Limb (tissue), 2 donors: Measurements from ENCODE around the gene RANGAP1.
A peak's percentile ranks its signal among the peaks of the same experiment; 100 is the strongest.
"Not testable (repeated sequence)": the region's sequence is repeated elsewhere in the genome, so short reads cannot be mapped to it uniquely, and the experiment has no call there.

Experiments used
- DNase-seq, 2 donors: peaks; one replicate each; pipeline ENCODE4 v3.0.0-alpha.2; 2016; ENCODE audit errors: extremely low spot score in 2 of 2

RANGAP1 gene

DNA sequence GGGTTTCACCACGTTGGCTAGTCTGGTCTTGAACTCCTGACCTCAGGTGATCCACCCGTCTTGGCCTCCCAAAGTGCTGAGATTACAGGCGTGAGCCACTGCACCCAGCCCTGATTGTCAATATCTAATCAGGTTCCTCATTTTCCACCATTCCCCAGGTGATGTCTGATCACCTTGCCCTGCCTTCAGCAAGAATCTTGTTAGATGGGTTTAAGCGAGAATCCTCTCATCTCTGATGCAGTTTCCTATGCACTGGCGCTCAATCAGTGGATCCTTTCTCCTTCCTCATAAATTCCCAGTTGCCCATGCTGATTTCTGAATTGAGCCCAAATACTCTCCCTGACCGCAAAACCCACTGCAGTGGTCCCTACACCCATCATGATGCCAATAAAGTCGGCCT, 14.7 kb upstream of the RANGAP1 start:
- DNase-seq: no peak

DNA sequence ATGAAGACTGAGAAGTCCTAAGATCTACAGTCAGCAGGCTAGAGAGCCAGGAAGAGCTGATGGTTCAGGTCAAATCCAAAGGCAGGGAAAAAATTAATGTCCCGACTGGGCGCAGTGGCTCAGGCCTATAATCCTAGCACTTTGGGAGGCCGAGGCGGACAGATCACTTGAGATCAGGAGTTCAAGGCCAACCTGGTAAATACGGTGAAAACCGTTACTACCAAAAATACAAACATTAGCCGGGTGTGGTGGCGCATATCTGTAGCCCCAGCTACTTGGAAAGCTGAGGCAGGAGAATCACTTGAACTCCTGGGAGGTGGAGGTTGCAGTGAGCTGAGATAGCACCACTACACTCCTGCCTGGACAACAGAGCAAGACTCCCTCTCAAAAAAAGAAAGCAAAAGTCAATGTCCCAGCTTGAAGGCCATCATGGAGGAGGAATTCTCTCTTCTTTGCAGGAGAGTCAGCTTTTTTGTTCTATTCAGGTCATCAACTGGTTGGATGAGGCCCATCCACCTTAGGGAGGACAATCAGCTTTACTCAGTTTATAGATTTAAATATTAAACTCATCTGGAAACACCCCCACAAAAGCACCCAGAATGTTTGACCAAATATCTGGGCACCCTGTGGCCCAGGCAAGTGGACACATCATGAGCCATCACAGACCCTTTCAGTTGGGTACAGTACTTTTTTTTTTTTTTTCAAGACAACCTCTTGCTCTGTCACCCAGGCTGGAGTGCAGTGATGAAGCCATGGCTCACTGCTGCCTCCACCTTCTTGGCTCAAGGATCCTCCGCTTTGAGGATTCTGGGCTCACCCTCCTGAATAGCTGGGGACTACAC, 11.1 kb upstream of the RANGAP1 start:
- no peak for DNase-seq

DNA sequence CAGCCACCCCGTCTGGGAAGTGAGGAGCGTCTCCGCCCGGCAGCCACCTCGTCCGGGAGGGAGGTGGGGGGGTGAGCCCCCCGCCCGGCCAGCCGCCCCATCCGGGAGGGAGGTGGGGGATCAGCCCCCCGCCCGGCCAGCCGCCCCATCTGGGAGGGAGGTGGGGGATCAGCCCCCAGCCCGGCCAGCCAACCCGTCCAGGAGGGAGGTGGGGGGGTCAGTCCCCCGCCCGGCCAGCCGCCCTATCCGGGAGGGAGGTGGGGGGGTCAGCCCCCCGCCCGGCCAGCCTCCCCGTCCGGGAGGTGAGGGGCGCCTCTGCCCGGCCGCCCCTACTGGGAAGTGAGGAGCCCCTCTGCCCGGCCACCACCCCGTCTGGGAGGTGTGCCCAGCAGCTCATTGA, 8.8 kb upstream of the RANGAP1 start:
- DNase-seq: not testable (repeated sequence)

DNA sequence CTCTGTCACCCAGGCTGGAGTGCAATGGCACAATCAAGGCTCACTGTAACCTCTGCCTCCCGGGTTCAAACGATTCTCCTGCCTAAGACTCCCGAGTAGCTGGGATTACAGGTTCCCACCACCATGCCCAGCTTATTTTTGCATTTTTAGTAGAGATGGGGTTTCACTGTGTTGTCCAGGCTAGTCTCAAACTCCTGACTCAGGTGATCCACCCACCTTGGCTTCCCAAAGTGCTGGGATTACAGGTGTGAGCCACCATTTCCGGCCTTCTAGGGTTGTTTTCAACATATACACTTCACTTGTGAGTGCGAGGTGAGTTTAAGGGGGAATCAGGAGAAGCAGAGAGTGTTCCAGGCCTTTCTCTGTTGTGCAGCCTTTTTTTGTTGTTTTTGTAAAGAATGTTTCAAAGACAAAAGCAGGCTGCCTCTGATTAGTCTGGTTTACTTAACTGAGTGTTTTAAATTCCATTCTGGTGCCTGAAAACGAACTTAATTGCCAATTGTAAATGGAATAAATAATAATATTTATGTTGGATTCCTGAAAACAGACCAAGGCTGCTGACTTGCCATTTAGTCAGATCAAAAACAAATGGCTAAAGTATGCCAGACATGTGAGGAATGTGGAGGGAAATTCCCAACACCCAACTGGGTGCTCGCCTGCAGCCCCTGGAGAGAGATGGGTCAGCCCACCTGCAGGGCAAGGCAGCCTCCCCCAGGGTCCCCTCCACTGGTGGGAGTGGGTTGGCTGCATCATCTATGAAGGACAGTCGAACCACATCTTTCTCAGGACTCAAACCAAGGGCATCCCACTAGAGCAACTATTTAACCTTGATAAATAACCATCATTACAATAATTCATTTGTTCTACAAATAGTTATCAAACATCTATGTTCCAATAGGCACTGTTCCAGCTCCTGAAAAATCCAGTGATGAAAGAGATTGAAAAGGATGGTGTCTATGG, 4.6 kb upstream of the RANGAP1 start:
- DNase-seq: no peak

DNA sequence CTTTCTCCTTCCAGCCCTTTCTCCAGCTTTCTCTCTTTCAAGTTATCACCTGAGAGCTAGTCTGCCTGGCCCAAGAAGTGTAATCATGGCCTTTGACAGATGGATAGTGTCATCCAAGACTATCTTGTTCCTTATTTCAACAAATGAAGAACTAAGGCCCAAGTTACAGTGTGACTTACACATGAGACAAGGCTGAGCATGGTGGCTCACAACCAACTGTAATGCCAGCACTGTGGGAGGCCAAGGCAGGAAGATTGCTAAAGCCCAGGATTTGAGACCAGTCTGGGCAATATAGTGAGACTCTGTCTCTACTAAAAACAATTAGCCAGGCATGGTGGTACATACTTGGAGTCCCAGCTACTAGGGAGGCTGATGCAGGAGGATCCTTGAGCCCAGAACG, 3.7 kb upstream of the RANGAP1 start:
- DNase-seq: no peak

DNA sequence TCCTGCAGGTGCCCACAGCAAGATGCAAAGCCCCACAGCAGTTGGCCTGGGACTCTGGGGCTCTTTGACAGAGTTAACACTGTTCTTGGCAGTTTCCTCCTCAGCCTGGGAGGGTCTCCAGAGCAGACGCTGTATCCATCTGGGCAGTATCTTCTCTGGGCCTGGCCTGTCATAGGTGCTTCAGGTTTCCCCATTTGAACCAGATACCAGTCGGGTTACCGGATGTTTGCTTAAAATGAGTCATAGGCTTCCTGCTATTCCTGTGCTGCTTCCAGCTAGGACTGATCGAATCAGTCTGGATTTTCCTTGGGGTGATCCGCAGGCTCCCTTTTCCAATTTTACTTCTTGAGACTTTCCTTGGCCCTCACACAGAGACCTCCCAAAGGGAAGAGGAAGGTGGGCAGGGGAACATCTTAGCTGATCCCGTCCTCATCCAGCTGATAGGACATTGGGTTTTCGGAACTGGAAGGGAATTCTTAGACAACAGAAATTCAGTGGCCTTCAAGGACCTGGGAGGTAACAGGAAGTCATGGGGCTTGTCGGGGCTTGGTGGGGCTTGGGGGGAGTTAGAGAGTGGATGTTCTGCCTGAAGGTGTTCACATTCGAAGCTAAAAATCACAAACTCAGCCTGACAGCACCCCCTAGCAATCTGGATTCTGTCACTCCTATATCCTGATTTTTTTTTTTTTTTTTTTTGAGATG, 2.4 kb upstream of the RANGAP1 start:
- DNase-seq: no peak

DNA sequence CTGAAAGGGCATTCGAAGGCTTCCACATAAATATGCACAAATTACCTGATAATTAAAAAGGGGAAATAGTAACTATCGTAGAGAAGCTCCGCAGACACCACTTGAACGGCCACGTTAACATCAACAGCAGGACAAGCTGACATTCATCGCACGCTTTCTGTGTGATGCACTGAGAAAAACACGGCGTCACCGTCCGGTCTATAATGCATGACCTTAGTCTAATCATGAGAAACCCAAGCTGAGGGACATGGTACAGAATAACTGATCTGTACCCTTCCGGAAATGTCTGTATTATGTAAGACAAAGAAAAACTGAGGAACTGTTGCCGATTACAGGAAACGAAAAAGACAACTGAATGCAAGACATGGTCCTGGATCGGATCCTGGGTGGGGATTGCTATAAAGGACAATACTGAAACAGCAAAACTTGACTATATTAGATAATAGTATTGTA, 678 bp upstream of the RANGAP1 start:
- no peak for DNase-seq

DNA sequence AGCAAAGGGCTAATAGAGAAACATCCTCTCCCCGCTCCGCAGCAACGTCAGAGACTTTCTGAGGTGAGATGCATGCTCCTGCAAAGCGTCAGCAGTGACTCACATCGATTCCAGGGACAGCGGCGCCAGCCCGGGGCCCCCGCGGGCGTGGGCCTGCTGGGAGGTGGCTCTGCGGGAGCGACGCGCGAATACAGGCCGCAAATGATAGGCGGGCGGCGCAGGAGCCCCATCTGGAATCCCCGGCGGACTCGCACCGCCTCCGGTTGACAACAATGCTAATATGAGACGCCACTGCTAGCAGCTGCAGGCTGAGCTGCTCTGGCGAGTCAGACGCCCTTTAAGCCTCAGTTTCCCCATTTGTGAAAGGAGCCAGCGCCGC, 557 bp downstream of the RANGAP1 start:
- peak in 1 of 2 donors; percentile 57 for DNase-seq

DNA sequence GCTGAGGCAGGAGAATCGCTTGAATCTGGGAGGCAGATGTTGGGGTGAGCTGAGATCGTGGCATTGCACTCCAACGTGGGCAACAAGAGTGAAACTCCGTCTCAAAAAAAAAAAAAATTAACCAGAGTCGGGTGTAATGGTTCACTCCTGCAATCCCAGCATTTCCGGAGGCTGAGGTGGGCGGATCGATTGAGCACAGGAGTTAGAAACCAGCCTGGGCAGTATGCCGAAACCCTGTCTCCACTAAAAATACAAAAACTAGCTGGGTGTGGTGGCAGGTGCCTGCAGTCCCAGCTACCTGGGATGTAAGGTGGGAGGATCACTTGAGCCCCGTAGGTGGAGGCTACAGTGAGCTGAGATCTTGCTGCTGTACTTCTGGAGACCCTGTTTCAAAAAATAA, 1.5 kb downstream of the RANGAP1 start:
- no peak for DNase-seq

DNA sequence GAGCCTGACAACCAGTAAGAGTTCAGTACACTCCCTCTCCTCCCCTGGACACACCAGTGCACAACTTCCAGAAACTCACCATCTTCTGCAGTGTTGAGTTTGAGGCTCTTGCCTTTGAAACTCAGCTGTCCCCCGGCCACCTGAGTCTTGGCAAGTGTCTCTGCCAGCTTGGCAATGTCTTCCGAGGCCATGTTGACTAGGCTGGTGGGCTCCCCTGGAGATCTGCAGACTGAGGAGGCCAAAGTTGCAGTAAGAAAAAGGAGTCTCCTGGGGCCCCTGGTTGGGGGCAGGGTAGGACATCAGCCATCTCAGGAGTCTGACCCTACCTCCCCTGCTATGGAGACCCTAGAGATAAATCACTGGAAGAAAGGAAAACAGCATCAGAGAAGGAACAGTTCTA, 5.1 kb downstream of the RANGAP1 start:
- DNase-seq: no peak

DNA sequence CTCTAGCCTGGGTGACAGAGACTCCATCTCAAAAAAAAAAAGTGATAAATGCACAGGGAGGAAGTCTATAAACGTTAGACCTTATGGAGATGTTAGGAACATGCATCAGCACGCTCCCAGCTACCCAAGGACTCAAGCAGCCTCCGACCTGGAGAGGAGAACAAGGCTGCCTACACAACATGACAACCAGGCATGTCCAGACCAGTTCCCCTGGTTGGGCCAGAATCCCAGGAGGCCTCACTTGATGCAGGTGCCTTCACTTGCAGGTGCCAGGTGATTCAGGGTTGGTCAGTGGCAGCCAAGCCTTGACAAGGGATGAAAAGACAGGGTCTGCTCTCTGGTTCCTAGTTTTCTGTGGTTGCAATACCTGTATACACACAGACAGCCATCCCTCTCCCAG, 5.9 kb downstream of the RANGAP1 start:
- no peak for DNase-seq

DNA sequence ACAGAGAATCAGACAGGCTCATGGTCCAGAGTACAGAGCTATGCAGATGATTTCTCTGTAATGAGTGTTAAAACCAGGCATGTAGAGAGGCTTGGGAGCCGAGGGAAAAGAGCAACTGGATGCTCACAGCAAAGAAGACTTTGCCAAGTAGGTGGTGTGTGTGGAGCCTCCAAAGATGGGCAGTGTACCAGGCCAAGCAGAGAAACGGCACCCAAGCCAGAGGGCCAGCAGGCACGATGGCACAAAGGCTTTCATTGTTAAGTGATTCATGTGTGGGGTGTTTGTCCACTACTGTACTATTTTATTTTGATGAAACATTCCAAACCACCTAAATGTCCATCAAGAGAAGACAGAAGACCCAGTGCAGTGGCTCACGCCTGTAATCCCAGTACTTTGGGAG, 11.1 kb downstream of the RANGAP1 start:
- no peak for DNase-seq

DNA sequence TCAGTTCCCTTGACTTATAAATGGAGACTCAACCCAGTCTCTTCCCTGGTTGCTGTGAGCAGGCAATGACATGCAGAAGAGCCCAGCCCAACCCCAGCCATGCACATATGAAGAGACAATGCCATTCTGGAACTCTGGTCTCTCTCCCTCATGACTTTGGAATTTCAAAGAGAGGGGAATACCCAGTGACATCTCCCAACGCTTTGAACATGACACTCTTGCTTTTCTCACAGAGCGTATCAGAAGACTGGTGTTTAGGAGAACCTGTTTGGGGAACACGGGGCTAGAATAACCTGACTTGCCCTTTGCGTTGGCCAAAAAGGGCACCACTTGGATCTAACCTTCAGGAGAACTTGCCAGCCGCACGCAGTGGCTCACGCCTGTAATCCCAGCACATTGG, 12.9 kb downstream of the RANGAP1 start:
- no peak for DNase-seq

DNA sequence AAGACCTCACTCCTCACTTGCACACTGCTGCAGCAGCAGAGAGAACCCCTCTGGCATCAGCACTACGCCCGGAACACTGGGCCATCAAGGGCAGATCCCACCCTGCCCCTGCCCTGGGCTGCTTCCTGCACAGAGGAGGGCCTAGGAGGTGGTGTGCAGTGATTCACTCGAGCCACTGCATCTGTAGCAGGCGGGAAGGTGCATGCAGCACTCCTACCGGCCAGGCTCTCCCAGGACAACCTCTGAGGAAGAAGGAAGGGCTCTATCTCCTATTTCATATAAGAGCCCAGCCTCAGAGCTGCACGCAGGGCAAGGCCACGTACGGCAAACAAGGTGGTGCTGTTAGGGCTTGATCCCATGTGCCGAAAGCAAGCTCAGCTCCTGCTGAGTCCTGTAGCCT, 14.2 kb downstream of the RANGAP1 start:
- DNase-seq: no peak

DNA sequence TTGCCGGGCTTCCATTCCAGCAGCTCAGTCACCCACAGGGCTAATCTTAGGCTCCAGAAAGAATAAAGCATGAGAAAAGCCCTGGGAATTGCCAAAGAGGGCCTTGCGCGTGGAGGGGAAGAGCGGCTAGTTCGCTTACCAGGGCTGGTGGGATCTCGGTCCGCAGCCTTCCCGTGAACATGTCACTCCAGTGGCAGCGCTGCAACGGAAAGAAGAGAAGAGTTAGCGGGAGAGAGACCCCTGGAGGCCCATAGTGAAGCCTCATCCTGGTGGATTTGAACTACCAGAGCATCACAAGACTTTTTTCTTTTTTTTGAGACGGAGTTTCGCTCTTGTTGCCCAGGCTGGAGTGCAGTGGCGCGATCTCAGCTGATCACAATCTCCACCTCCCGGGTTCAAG, 18.0 kb downstream of the RANGAP1 start:
- DNase-seq: no peak

DNA sequence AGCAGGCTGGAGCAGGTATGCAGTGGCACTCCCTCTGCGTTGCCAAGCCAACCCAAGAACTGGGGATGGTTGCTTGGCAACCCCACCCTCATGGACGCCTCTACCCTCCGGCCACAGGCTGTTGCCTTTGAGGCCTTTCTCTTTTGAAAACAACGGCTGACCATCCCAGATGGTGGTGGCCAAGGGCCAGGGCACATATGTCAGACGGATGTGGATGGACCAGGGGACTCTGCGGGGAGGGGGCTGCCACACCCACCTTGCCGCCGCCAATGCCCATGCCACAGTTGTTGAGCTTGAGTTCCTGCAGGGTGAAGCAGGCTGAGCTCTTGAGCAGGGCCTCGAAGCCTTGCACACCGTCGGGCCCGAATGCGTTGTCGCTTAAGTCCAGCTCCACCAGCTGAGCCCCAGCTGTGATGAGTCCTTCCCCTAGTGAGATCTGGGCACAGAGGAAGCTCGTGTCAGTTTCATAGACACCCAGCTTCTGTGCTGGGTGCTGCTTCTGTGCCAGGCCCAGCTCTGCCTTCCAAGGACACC, 21.5 kb downstream of the RANGAP1 start:
- DNase-seq: no peak

DNA sequence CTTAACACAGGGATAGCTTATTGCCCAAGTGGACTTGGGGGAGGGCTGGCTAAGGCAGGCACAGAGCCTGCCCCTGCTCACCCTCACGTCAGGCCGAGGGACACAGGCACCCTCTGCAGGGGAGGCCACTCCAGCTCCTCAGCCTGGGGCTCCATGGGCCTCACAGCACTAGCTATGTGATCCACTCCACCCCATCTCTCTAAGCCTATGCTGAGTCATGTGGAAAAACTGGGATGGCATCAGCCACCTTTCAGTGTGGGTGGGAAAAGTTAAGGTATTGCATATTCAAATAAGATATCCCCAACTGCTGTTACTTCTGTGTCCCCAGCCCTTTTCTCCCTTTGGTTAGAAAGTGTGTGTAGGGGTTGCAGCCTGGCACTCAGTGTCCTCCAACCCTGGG, 22.3 kb downstream of the RANGAP1 start:
- DNase-seq: no peak

DNA sequence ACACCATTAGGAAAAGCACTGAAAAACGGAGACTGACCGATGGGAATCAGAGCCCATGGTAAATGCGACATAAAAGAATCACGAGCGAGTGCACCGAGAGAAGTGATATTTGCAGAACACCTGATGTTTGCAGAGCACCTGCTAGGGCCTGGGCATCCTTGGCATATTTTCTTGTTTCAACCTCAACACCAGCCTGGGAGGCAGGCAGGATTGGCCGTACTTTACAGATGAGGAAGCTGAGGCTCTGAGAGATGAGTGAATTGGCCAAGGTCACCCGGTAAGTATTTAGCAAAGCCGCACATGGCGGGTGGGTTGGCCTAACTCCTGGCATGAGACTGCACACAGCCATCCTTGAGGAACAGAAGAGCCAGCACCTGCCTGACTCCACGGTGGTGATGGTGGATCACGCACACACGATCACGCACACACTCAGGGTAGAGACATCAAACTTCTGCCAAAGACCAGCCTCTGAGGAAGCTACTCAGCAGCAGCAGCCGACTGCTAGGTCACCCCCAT, 23.7 kb downstream of the RANGAP1 start:
- no peak for DNase-seq

DNA sequence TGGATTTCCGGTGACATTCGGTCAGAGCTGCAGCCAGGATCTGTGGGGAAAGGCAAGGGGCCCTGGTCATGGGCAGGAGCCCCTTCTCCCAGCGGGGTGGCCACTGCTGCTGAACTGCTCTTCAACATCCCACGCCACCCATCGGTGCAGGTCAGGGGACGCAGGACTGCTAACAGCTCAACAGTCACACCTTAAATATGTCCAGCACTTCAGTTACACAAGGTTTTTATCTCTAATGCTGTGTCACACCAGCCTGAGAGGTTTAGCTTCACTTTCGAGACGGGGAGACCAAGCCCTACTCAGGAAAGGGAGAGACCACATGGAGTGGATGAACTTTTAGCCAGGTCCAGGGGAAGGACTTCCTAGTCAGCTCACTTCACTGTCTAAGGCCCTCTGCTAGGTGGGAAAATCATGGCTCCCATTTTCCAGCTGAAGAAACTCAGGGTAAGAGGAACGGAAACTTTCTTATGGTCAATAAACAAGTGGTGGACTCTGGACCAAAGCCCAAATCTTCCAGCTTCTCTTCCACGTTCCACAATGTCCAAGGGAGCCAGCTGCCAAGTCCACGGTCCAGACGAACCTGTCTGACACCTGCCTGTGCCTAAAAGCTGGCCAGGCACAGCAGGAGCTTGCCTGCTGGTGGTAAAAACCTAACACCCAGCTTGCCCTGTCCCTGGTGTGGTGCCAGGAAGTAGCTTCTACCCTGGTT, 24.3 kb downstream of the RANGAP1 start:
- DNase-seq: no peak

DNA sequence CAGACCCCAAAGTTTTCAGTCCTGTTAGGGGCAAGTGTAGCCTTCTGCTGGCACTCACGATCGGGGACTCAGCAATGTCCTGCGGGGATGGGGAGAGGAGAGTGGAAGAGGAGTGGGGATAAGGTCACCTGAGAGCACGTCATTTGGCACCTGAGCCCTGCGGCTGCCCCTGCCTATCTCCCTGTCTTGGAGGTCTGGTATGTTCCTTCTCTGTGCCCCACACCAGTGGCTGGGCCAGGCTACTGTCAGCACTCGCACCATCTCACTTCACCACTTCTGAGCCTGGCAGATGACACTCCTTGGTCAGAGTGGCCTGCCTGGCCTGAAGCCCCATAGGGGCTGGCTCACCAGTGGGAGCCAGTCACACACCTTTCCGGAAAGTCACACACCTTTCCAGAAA, 25.1 kb downstream of the RANGAP1 start:
- no peak for DNase-seq

DNA sequence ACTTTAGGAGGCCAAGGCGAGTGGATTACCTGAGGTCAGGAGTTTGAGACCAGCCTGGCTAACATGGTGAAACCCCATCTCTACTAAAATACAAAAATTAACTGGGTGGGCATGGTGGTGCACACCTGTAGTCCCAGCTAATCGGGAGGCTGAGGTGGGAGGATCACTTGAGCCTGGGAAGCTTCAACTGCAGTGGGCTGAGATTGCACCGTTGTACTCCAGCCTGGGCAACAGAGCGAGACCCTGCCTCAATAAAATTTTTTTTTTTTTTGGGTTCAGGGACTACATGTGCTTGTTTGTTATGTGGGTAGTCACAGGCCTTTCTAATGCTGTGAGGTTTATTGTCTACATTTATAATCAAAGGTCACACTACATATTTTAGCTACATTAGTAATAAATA, 26.2 kb downstream of the RANGAP1 start:
- not testable (repeated sequence) for DNase-seq
